Measurements from ENCODE around the gene SOWAHA.

SOWAHA gene

GRCh38 chr5:132812781-132813598 is at the start of gene SOWAHA:
Gene SOWAHA (plus strand): TSS chr5:132813302. CDS start chr5:132813622, 320 bp downstream.
- no peak for DNase-seq (ENCODE audit: low read depth)
- TF ChIP-seq MYC (IDR thresholded peaks at IDR 0.05; ENCODE audit: low read depth, low read length): no peak
- TF ChIP-seq, protein P1, sequence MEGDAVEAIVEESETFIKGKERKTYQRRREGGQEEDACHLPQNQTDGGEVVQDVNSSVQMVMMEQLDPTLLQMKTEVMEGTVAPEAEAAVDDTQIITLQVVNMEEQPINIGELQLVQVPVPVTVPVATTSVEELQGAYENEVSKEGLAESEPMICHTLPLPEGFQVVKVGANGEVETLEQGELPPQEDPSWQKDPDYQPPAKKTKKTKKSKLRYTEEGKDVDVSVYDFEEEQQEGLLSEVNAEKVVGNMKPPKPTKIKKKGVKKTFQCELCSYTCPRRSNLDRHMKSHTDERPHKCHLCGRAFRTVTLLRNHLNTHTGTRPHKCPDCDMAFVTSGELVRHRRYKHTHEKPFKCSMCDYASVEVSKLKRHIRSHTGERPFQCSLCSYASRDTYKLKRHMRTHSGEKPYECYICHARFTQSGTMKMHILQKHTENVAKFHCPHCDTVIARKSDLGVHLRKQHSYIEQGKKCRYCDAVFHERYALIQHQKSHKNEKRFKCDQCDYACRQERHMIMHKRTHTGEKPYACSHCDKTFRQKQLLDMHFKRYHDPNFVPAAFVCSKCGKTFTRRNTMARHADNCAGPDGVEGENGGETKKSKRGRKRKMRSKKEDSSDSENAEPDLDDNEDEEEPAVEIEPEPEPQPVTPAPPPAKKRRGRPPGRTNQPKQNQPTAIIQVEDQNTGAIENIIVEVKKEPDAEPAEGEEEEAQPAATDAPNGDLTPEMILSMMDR (IDR thresholded peaks at IDR 0.05; ENCODE audit: low read depth, low read length): no peak
- TF ChIP-seq MAX (IDR thresholded peaks at IDR 0.05; ENCODE audit: low read depth, low read length): no peak
- no peak for TF ChIP-seq POLR2A (IDR thresholded peaks at IDR 0.05; ENCODE audit: extremely low read depth, insufficient read length)
- H3K4me3 ChIP-seq (ENCODE audit: low read depth, low read length): peak within 1 kb of the TSS; percentile 16

- no peak overlapping the region for H3K4me3 ChIP-seq (ENCODE audit: low read depth, low read length)
- no peak for TF ChIP-seq MAX (IDR thresholded peaks at IDR 0.05; ENCODE audit: low read depth, low read length)
- TF ChIP-seq, protein P1 (IDR thresholded peaks at IDR 0.05; ENCODE audit: low read depth, low read length): no peak
- no peak for TF ChIP-seq MYC (IDR thresholded peaks at IDR 0.05; ENCODE audit: low read depth, low read length)
- no peak for TF ChIP-seq POLR2A (IDR thresholded peaks at IDR 0.05; ENCODE audit: extremely low read depth, insufficient read length)
- DNase-seq (ENCODE audit: low read depth): no peak
Observed at GRCh38 chr5:132764051-132764450, 49.1 kb upstream of the SOWAHA start.

DNA sequence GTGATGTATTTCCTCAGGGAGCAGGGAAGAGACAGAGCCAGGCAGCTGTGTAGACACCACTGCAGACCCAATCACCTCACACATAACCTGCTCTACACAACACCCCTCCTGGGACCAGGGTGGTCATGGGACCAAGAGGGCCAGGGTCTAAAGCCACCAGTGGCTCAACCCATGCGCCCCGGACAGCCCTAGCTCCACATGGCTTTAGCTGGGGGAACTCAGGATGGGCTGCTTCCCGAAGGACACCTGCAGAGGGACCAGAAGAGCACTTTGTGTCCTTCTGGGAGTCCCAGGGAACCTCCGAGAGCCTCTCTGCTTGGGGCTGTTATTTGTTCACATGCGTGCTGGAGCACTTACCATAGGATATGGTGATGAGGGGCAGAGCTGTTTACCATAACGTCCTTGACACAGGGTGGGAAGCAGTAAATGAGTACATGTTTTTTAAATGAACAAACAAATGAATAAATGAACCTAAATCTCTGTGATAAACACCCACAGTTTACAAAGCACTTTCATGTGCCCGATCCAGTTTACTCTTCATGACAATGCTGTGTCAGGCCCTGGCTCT is 48.3 kb upstream of the SOWAHA start:
- DNase-seq (ENCODE audit: low read depth): no peak
- TF ChIP-seq, protein P1 (IDR thresholded peaks at IDR 0.05; ENCODE audit: low read depth, low read length): no peak
- no peak for TF ChIP-seq MYC (IDR thresholded peaks at IDR 0.05; ENCODE audit: low read depth, low read length)
- no peak for TF ChIP-seq MAX (IDR thresholded peaks at IDR 0.05; ENCODE audit: low read depth, low read length)
- TF ChIP-seq POLR2A (IDR thresholded peaks at IDR 0.05; ENCODE audit: extremely low read depth, insufficient read length): no peak

DNA sequence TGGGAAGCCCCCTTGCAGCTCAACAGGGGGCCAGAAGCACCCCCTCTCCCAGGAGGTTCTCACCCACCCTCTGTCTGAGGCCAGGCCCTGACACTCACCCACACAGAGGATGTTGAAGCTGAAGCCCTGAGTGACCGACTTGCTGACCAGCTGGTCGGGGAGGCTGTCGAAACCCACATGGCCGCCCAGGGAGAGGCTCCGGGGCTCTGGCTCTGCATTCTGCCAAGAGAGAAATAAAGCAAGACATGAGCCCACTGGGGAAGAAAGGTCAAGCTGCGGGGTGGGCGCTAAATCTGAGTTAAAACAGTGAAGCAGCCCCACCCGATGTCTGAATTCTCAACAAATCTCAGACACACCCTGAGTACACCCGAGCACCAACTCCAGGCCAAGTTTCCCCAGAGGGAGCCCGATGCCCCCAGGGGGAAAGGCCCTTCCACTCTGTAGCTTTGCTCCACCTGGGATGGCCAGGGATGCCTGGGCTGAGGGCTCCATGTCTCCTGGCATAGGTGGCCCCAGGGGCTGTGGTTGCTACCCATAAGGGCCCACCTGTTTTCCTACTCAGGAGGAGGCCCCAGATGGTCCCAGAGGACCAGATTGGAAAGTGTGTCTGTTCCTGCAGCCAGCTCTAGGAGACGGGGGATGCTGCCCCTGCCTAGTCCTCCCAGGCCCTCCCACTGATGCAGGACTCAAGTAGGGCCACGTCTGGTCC is 47.6 kb upstream of the SOWAHA start:
- TF ChIP-seq, protein P1 (IDR thresholded peaks at IDR 0.05; ENCODE audit: low read depth, low read length): no peak
- TF ChIP-seq POLR2A (IDR thresholded peaks at IDR 0.05; ENCODE audit: extremely low read depth, insufficient read length) (no peak), MYC (IDR thresholded peaks at IDR 0.05; ENCODE audit: low read depth, low read length) (no peak), MAX (IDR thresholded peaks at IDR 0.05; ENCODE audit: low read depth, low read length) (no peak)
- no peak for DNase-seq (ENCODE audit: low read depth)
- H3K4me3 ChIP-seq (ENCODE audit: low read depth, low read length): no peak overlapping the region

More for the DNA sequence above, 48.3 kb upstream of the SOWAHA start:
- H3K4me3 ChIP-seq (ENCODE audit: low read depth, low read length): no peak overlapping the region

DNA sequence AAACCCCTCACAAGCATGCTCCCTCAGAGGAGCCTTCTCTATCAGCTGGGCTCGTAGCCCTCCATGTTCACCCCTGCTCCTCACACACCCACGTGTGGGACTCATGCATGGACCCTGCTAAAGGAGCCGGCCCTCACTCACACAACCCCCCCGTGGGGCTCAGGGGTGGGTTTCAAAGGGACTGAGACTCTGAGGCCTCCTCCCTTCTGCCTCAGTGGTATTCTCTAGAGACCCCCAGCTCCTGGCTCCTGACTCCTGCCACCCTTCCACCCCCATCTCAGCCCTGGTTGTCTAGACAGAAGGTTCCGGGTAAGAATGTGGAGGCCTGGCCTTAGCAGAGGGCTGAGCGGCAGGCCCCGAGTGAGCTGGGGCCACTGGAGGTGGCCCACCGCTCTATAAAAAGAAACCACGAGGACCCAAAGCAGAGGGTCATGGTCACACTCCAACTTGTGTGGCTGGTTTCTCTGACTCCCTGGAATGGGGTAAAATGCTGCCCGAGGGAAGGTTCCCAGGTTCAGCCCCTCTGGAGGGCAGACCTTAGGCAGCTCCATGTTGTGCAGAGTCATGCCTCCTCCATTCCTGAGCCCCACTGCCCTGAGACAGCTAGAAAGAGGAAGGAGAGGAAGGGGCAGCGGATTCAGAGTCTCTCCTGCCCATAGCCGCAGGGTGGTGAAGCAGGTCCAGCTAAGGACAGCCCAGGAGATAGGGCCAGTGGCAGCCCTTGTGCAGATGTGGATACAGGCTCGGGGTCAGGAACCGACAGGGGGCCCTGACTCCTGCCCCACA is 46.9 kb upstream of the SOWAHA start:
- DNase-seq (ENCODE audit: low read depth): no peak
- TF ChIP-seq, protein P1 (IDR thresholded peaks at IDR 0.05; ENCODE audit: low read depth, low read length): no peak
- TF ChIP-seq MAX (IDR thresholded peaks at IDR 0.05; ENCODE audit: low read depth, low read length): no peak
- no peak for TF ChIP-seq POLR2A (IDR thresholded peaks at IDR 0.05; ENCODE audit: extremely low read depth, insufficient read length)
- no peak for TF ChIP-seq MYC (IDR thresholded peaks at IDR 0.05; ENCODE audit: low read depth, low read length)
- H3K4me3 ChIP-seq (ENCODE audit: low read depth, low read length): no peak overlapping the region

Measured in NB4 (cell line).